Measurements from ENCODE around the gene SLC25A21.

SLC25A21 gene

DNA sequence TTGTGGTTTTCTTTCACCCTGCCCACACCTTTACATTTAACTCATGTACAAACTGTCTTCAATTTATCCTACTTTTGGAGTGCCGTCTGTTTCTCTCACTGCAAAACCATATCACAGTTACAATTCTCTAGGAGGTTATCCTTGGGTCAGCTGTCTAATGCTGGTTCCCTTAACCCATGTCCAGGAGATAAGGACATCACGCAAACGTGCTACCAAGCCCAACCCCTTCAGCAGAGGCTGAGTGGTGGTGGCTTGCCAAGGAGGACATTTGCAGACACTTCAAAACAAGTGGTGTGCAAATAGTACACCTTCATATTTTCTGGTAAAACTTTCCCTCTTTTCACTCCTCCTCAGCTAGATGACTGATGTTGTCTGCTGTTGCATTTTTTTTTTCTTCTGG, 342.9 kb downstream of the SLC25A21 start:
- H3K4me3 ChIP-seq (ENCODE audit: low read depth, low read length) = no peak overlapping the region
- peaks cover 0 to 2% of the 10 kb centered on the region in 2 experiments for H3K4me1 ChIP-seq (ENCODE audit: control insufficient read depth in 1 of 2, insufficient read depth in 2 of 2, low read length in 2 of 2)
- H3K79me1 ChIP-seq (ENCODE audit: low read length) = no peaks in the 10 kb centered on the region
- no peak overlapping the region for H4K12ac ChIP-seq (ENCODE audit: low read depth, low read length)
- no peak overlapping the region for H4K91ac ChIP-seq (ENCODE audit: low read depth, low read length)
- no peak overlapping the region for H2BK120ac ChIP-seq (ENCODE audit: insufficient read depth, low read length, poor library complexity)
- no peak overlapping the region for H2BK12ac ChIP-seq (ENCODE audit: low read length)
- no peaks in the 10 kb centered on the region for H3K27me3 ChIP-seq (ENCODE audit: insufficient read depth, low read length)
- H3K27ac ChIP-seq (ENCODE audit: low read depth, low read length) = no peak overlapping the region
- H3K23ac ChIP-seq (ENCODE audit: low read length) = no peak overlapping the region
- DNase-seq = no peak
- no peak overlapping the region for H3K14ac ChIP-seq (ENCODE audit: low read length)
- no peak overlapping the region for H3K4me2 ChIP-seq (ENCODE audit: low read length)
- H3K4ac ChIP-seq (ENCODE audit: low read depth, low read length) = no peak overlapping the region
- H3K9me3 ChIP-seq (ENCODE audit: insufficient read depth, low read depth, low read length) = no peaks in the 10 kb centered on the region
- H4K8ac ChIP-seq (ENCODE audit: low read depth, low read length) = no peak overlapping the region
- no peak overlapping the region for H3K9ac ChIP-seq (ENCODE audit: low read length)
- H2BK5ac ChIP-seq (ENCODE audit: low read depth, low read length, poor library complexity) = no peak overlapping the region
- WGBS (ENCODE audit: extremely low coverage, insufficient coverage, insufficient read length) = no CpG with 5 or more reads among the region's 3 CpGs
- no peak overlapping the region for H2AFZ ChIP-seq (ENCODE audit: insufficient read depth, low read length, poor library complexity)
- H3K18ac ChIP-seq (ENCODE audit: low read length) = no peak overlapping the region
- no peaks in the 10 kb centered on the region for H3K79me2 ChIP-seq (ENCODE audit: control insufficient read depth, insufficient read depth, low read length, poor library complexity)
- H2AK5ac ChIP-seq (ENCODE audit: low read length) = no peak overlapping the region
- H3K36me3 ChIP-seq (ENCODE audit: control insufficient read depth in 1 of 2, insufficient read depth in 2 of 2, low read length in 2 of 2) = no peaks in the 10 kb centered on the region

DNA sequence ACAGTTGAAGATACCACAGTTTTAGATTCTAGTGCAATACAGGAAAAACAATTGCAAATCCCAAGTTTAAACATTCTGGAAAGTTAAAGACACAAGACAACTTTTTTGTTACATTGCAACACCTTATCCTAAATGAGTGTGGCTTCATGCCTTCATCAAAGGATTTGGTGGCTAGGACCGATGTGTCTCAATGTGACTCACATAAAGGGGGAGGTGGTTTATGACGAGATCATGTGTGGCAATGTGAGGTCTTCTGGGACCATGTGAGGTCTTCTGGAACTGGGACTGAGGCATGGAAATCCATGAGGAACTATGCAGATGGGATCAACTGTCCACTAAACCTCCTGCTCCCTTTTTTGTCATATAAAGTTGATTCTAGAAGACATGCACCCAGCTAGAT, 344.5 kb downstream of the SLC25A21 start:
- Histone ChIP-seq H2BK120ac (ENCODE audit: insufficient read depth, low read length, poor library complexity) (no peak overlapping the region), H3K4me2 (ENCODE audit: low read length) (no peak overlapping the region)
- no peak for DNase-seq

DNA sequence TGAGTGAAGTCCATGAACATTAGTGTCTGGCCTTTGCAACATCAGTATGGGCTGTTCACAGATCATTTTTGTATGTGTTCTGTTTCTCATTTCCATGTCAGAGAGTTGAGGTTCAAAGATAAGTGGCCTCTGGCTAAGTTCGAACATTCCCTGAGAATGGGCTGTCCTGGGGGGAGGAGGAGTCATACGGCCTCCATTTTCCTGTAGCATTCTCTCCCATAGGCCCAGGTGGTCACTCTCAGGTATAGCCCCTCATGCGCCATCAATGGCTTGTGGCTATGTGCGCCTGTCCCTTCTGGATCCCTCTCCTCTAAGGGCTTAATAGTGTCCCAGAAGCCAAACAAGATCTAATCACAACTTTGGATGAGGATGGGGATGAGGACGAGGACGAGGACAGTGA, 345.8 kb downstream of the SLC25A21 start:
- H3K27me3 ChIP-seq (ENCODE audit: insufficient read depth, low read length) = no peaks in the 10 kb centered on the region

More for the DNA sequence above, 344.5 kb downstream of the SLC25A21 start:
- Histone ChIP-seq H2AFZ (ENCODE audit: insufficient read depth, low read length, poor library complexity) (no peak overlapping the region), H3K4me1 (ENCODE audit: control insufficient read depth in 1 of 2, insufficient read depth in 2 of 2, low read length in 2 of 2) (peaks cover 0 to 2% of the 10 kb centered on the region in 2 experiments), H3K23ac (ENCODE audit: low read length) (no peak overlapping the region), H3K36me3 (ENCODE audit: control insufficient read depth in 1 of 2, insufficient read depth in 2 of 2, low read length in 2 of 2) (no peaks in the 10 kb centered on the region), H3K9me3 (ENCODE audit: insufficient read depth, low read depth, low read length) (no peaks in the 10 kb centered on the region), H4K8ac (ENCODE audit: low read depth, low read length) (no peak overlapping the region), H2AK5ac (ENCODE audit: low read length) (no peak overlapping the region), H3K9ac (ENCODE audit: low read length) (no peak overlapping the region), H3K14ac (ENCODE audit: low read length) (no peak overlapping the region), H2BK5ac (ENCODE audit: low read depth, low read length, poor library complexity) (no peak overlapping the region), H3K4ac (ENCODE audit: low read depth, low read length) (no peak overlapping the region), H4K91ac (ENCODE audit: low read depth, low read length) (no peak overlapping the region), H3K27me3 (ENCODE audit: insufficient read depth, low read length) (no peaks in the 10 kb centered on the region), H3K79me2 (ENCODE audit: control insufficient read depth, insufficient read depth, low read length, poor library complexity) (no peaks in the 10 kb centered on the region), H3K27ac (ENCODE audit: low read depth, low read length) (no peak overlapping the region), H3K18ac (ENCODE audit: low read length) (no peak overlapping the region), H3K4me3 (ENCODE audit: low read depth, low read length) (no peak overlapping the region), H4K12ac (ENCODE audit: low read depth, low read length) (no peak overlapping the region), H2BK12ac (ENCODE audit: low read length) (no peak overlapping the region), H3K79me1 (ENCODE audit: low read length) (no peaks in the 10 kb centered on the region)
- WGBS (ENCODE audit: extremely low coverage, insufficient coverage, insufficient read length) = no CpG with 5 or more reads among the region's 2 CpGs

DNA sequence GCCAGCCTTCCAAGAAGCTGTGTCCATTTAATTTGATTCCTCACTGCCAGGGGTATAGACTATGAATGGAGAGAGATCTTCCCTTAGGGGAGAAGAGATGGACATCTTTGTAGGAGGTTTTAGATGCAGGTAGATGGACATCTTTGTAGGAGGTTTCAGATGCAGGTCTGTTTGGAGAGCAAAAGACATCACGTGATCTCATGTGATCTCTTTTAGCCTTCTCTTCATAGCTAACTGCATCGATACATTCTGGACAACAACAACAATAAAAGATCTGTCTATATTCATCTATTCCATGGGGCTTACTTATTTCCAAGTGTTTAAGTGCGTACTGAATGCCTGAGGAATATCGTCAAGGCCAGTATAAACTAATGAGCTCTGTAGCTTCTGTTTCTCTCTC, 347.6 kb downstream of the SLC25A21 start:
- Histone ChIP-seq H3K79me2 (ENCODE audit: control insufficient read depth, insufficient read depth, low read length, poor library complexity) (no peaks in the 10 kb centered on the region), H3K18ac (ENCODE audit: low read length) (no peak overlapping the region), H4K12ac (ENCODE audit: low read depth, low read length) (no peak overlapping the region), H4K8ac (ENCODE audit: low read depth, low read length) (no peak overlapping the region), H3K4me3 (ENCODE audit: low read depth, low read length) (no peak overlapping the region), H3K4me2 (ENCODE audit: low read length) (no peak overlapping the region), H3K4ac (ENCODE audit: low read depth, low read length) (no peak overlapping the region), H3K23ac (ENCODE audit: low read length) (no peak overlapping the region), H2BK5ac (ENCODE audit: low read depth, low read length, poor library complexity) (no peak overlapping the region), H3K9ac (ENCODE audit: low read length) (no peak overlapping the region), H2BK120ac (ENCODE audit: insufficient read depth, low read length, poor library complexity) (no peak overlapping the region), H3K4me1 (ENCODE audit: control insufficient read depth in 1 of 2, insufficient read depth in 2 of 2, low read length in 2 of 2) (peaks cover 0 to 2% of the 10 kb centered on the region in 2 experiments), H3K9me3 (ENCODE audit: insufficient read depth, low read depth, low read length) (no peaks in the 10 kb centered on the region), H3K27ac (ENCODE audit: low read depth, low read length) (no peak overlapping the region), H4K91ac (ENCODE audit: low read depth, low read length) (no peak overlapping the region), H2BK12ac (ENCODE audit: low read length) (no peak overlapping the region), H2AK5ac (ENCODE audit: low read length) (no peak overlapping the region), H3K27me3 (ENCODE audit: insufficient read depth, low read length) (no peaks in the 10 kb centered on the region), H3K36me3 (ENCODE audit: control insufficient read depth in 1 of 2, insufficient read depth in 2 of 2, low read length in 2 of 2) (no peaks in the 10 kb centered on the region), H3K79me1 (ENCODE audit: low read length) (no peaks in the 10 kb centered on the region), H3K14ac (ENCODE audit: low read length) (no peak overlapping the region), H2AFZ (ENCODE audit: insufficient read depth, low read length, poor library complexity) (no peak overlapping the region)
- no peak for DNase-seq
- no CpG with 5 or more reads among the region's 4 CpGs for WGBS (ENCODE audit: extremely low coverage, insufficient coverage, insufficient read length)

More for the DNA sequence above, 345.8 kb downstream of the SLC25A21 start:
- Histone ChIP-seq H3K23ac (ENCODE audit: low read length) (no peak overlapping the region), H2AFZ (ENCODE audit: insufficient read depth, low read length, poor library complexity) (no peak overlapping the region), H2BK5ac (ENCODE audit: low read depth, low read length, poor library complexity) (no peak overlapping the region), H2BK12ac (ENCODE audit: low read length) (no peak overlapping the region), H3K4me1 (ENCODE audit: control insufficient read depth in 1 of 2, insufficient read depth in 2 of 2, low read length in 2 of 2) (peaks cover 0 to 2% of the 10 kb centered on the region in 2 experiments), H2BK120ac (ENCODE audit: insufficient read depth, low read length, poor library complexity) (no peak overlapping the region), H3K9me3 (ENCODE audit: insufficient read depth, low read depth, low read length) (no peaks in the 10 kb centered on the region), H3K4me2 (ENCODE audit: low read length) (no peak overlapping the region), H3K79me1 (ENCODE audit: low read length) (no peaks in the 10 kb centered on the region), H3K4me3 (ENCODE audit: low read depth, low read length) (no peak overlapping the region), H3K27ac (ENCODE audit: low read depth, low read length) (no peak overlapping the region), H2AK5ac (ENCODE audit: low read length) (no peak overlapping the region), H3K14ac (ENCODE audit: low read length) (no peak overlapping the region), H3K9ac (ENCODE audit: low read length) (no peak overlapping the region), H4K8ac (ENCODE audit: low read depth, low read length) (no peak overlapping the region), H4K91ac (ENCODE audit: low read depth, low read length) (no peak overlapping the region), H3K18ac (ENCODE audit: low read length) (no peak overlapping the region), H3K4ac (ENCODE audit: low read depth, low read length) (no peak overlapping the region), H3K79me2 (ENCODE audit: control insufficient read depth, insufficient read depth, low read length, poor library complexity) (no peaks in the 10 kb centered on the region), H4K12ac (ENCODE audit: low read depth, low read length) (no peak overlapping the region), H3K36me3 (ENCODE audit: control insufficient read depth in 1 of 2, insufficient read depth in 2 of 2, low read length in 2 of 2) (no peaks in the 10 kb centered on the region)
- DNase-seq = no peak
- no CpG with 5 or more reads among the region's 6 CpGs for WGBS (ENCODE audit: extremely low coverage, insufficient coverage, insufficient read length)
